ENCODE results near the gene TMEM204. TPM values are rescaled to one million over a fixed set of nuclear protein-coding genes. Genes with fewer than 3 reads are reported as not detected.

Gene TMEM204
- total RNA-seq, 4 donors from 2014 or later, result 13.7 to 26.0 (median 26.0) TPM

DNA sequence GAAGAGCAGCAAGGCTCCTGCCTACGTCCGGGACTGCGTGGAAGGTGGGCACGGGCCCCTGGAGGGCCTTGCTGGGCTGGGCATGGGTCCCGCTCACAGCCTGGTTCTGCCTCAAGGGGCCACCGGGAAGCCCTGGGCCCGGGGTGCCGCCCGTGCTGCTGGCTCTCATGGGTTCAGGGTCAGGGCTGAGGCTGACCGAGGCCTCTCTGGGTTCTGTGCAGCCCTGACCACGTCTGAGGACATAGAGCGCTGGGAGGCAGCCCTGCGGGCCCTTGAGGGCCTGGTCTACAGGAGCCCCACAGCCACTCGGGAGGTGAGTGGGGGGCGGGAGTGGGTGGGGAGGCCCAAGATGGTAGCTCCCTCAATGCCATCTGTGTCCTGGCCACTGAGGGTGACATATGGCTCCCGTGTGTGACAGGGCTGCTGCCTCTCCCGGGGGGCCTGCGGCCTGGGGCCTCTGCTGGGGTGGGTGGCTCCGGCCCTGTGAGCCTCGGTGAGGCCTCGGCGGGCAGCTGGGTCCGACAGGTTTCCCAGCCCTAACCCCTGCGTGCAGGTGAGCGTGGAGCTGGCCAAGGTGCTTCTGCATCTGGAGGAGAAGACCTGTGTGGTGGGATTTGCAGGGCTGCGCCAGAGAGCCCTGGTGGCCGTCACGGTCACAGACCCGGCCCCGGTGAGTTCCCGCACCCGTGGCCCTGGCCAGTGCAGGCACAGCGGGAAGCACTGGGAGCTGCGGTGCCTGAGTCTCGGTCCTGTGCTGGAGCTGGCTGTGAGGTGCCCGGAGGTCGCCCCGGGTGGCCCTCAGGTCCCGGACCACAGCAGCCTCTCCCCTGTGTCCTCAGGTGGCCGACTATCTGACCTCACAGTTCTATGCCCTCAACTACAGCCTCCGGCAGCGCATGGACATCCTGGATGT, 31.1 kb upstream of the TMEM204 start:
- WGBS, 2 donors, result 95 to 97% methylated on average over 28 to 34 of the region's 42 CpGs
- TF ChIP-seq, protein P1, sequence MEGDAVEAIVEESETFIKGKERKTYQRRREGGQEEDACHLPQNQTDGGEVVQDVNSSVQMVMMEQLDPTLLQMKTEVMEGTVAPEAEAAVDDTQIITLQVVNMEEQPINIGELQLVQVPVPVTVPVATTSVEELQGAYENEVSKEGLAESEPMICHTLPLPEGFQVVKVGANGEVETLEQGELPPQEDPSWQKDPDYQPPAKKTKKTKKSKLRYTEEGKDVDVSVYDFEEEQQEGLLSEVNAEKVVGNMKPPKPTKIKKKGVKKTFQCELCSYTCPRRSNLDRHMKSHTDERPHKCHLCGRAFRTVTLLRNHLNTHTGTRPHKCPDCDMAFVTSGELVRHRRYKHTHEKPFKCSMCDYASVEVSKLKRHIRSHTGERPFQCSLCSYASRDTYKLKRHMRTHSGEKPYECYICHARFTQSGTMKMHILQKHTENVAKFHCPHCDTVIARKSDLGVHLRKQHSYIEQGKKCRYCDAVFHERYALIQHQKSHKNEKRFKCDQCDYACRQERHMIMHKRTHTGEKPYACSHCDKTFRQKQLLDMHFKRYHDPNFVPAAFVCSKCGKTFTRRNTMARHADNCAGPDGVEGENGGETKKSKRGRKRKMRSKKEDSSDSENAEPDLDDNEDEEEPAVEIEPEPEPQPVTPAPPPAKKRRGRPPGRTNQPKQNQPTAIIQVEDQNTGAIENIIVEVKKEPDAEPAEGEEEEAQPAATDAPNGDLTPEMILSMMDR (IDR thresholded peaks at IDR 0.05), result no peak
- no peak for TF ChIP-seq POLR2A (IDR thresholded peaks at IDR 0.05)
- no peak overlapping the region for H3K4me3 ChIP-seq (ENCODE audit: low read depth, poor library complexity, severe bottlenecking)
- DNase-seq (ENCODE audit: low spot score in 2 of 2), result no peak
- intact Hi-C loops (cut with DNase I; ENCODE audit: low total_unique reads), result no loop called here

DNA sequence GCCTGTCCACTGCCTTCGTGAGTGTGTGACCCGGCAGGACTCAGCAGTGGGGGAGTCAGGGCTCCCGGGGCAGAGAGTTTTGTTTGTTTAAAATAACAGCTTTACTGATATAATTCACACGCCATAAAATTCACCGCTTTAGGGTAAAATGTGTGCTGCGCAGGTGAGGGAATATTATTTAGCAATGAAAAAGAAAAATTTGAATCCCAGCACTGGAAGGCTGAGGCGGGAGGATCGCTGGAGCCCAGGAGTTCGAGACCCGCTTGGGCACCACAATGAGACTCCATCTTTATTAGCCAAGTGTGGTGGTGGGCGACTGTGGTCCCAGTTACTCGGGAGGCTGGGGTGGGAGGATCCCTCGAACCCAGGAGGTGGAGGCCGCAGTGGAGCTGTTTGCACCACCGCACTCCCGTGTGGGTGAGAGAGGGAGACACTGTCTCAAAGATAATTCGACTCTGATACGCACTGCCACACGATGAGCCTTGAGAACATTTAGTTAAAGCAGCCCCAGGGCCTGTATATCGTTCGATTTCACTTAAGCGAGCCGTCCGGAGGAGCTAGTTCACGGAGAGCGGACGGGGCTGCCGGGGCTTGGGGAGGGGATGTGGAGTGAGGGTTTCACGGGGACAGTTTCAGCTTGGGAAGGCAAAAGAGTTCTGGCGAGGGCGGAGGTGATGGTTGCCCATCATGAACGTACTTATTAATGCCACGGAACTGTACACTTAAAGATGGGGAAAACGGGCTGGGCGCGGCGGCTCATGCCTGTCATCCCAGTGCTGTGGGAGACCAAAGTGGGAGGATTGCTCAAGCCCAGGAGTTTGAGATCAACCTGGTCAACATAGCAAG, 30.1 kb upstream of the TMEM204 start:
- intact Hi-C loops (cut with DNase I; ENCODE audit: low total_unique reads), result no loop called here
- DNase-seq (ENCODE audit: low spot score in 2 of 2), result no peak
- 95 to 97% methylated on average over 37 of the region's 37 CpGs for WGBS, 2 donors
- no peak overlapping the region for H3K4me3 ChIP-seq (ENCODE audit: low read depth, poor library complexity, severe bottlenecking)
- no peak for TF ChIP-seq POLR2A (IDR thresholded peaks at IDR 0.05)
- TF ChIP-seq, protein P1 (IDR thresholded peaks at IDR 0.05), result no peak

DNA sequence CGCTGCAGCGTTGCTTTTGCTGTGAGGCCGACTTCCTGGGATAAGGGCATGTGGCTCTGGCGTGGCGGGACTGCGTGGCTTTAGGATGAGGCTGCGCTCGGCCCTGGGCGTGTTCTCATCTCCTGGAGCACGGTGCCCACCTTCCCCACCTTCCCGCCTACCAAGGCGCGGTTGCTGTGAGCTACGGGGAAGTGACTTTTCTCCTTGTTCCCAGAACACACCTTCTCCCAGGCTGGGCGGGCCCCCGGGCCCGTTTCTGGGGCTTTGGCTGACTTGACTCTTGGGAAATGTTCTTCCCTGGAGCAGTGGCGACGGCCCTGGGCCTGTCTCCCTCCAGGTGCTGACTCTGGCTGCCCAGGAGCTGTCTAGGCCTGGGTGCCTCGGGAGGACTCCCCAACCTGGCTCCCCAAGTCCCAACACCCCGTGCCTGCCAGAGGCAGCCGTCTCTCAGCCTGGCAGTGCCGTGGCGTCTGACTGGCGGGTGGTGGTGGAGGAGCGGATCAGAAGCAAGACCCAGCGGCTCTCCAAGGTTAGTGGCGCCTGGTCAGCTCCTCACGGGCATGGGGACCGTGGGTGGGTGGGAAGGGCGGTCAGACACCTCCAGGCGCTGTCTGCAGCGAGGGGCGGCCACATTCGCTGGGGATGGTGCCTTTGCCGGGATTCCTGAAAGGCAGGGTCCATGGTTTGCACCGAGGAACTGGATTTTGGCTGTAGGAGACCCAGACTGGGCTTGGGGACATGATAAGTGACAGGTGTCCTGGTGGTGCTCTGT, 28.2 kb upstream of the TMEM204 start:
- WGBS, 2 donors, result 94 to 95% methylated on average over 34 to 36 of the region's 37 CpGs
- H3K4me3 ChIP-seq (ENCODE audit: low read depth, poor library complexity, severe bottlenecking), result no peak overlapping the region
- intact Hi-C loops (cut with DNase I; ENCODE audit: low total_unique reads), result no loop called here
- DNase-seq (ENCODE audit: low spot score in 2 of 2), result no peak
- TF ChIP-seq, protein P1 (IDR thresholded peaks at IDR 0.05), result no peak
- TF ChIP-seq POLR2A (IDR thresholded peaks at IDR 0.05), result no peak

DNA sequence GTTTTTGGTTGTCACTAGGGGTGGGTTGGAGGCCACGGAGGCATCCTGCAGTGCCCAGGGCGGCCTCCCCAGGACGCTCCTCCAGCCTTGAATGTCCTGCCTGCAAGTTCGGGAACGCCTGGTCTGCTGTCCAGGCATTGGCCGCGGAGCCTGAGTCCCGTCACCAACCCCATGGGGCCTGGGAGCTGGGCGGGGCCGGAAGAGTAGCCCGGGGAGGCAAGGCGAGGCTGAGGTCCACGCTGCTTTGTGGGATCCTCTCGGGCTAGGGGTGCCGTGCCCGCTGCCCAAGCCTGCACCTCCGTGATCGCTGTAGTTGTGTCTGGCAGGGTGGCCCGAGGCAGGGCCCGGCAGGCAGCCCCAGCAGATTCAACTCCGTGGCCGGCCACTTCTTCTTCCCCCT, 27.6 kb upstream of the TMEM204 start:
- TF ChIP-seq POLR2A (IDR thresholded peaks at IDR 0.05), result no peak
- TF ChIP-seq, protein P1 (IDR thresholded peaks at IDR 0.05), result no peak
- DNase-seq (ENCODE audit: low spot score in 2 of 2), result no peak
- 91 to 96% methylated on average over 16 to 18 of the region's 22 CpGs for WGBS, 2 donors
- intact Hi-C loops (cut with DNase I; ENCODE audit: low total_unique reads), result no loop called here
- H3K4me3 ChIP-seq (ENCODE audit: low read depth, poor library complexity, severe bottlenecking), result no peak overlapping the region

DNA sequence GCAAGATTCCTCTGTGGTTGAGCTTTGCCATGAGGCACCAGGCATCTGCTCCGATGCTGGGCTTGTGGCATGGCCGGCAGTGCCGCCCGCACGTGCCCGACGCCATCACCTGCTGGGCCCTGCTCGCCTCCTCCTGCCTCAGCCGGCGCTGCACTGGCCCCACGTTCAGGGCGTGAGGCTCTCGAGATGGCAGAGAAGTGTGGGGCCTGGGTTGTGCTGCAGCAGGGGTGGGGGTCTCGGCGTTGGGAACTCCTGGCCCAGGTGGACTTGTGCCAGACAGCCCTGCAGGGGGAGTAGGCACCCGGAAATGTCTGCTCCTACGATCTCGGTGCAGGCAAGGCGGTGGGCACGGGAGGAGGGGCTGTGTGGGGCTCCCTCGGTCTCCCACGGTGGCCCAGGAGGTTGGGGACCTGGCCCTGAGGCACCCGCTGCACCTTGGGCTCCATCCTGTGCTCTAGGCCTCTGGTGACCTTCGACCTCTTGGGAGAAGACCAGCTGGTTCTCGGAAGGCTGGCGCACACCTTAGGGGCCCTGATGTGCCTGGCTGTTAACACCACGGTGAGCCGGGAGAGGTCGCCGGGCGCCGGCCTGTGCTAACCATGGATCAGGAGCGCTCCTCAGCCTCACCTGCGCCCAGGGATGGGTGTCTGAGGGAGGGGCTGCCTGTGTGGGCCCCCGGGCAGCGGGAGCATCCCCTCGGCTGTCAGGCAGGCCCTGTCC, 26.8 kb upstream of the TMEM204 start:
- 90% methylated on average over 24 to 37 of the region's 37 CpGs for WGBS, 2 donors

More for the DNA sequence above, 26.8 kb upstream of the TMEM204 start:
- TF ChIP-seq, protein P1 (IDR thresholded peaks at IDR 0.05), result no peak
- no peak for TF ChIP-seq POLR2A (IDR thresholded peaks at IDR 0.05)
- no peak overlapping the region for H3K4me3 ChIP-seq (ENCODE audit: low read depth, poor library complexity, severe bottlenecking)
- DNase-seq (ENCODE audit: low spot score in 2 of 2), result no peak
- intact Hi-C loops (cut with DNase I; ENCODE audit: low total_unique reads), result no loop called here

All from lower leg skin (tissue), 4 donors.